Femur (tissue), 1 donor: ENCODE data around the gene SFT2D2.

Experiments
- DNase-seq: peaks from one replicate; pipeline ENCODE4 v3.0.0-alpha.2; 2017

The SFT2D2 gene

DNA sequence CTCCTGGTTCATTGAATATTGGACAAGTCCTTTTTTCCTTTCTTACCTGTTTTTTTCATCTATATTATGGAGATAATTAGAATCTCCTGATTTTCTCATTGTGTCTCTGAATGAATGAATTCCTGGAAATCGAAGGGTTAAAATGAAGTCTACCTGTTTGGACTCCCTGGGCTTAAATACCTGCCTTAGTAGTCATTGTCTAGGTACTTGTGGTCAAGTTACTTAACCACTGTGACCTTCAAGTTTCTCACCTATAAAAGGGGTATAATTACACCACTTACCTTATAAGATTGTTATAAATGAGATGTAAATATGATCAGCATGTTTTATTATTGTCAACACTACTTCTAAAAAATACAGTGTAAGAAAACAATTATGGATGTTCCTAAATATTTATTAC, 45.8 kb downstream of the SFT2D2 start:
- no peak for DNase-seq

DNA sequence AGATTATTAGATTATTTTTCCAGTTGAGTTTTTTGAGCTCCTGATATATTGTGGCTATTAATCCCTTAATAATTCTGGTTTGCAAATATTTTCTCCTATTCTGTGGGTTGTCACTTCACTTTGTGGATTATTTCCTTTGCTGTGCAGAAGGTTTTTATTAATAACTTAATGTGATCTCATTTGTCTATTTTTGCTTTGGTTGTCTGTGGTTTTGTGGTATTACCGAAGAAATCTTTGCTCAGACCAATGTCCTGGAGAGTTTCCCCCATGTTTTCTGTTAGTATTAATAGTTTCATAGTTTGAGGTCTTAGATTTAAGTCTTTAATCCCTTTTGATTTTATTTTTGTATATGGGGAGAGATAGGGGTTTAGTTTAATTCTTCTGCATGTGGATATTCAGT, 47.8 kb downstream of the SFT2D2 start:
- DNase-seq: no peak

DNA sequence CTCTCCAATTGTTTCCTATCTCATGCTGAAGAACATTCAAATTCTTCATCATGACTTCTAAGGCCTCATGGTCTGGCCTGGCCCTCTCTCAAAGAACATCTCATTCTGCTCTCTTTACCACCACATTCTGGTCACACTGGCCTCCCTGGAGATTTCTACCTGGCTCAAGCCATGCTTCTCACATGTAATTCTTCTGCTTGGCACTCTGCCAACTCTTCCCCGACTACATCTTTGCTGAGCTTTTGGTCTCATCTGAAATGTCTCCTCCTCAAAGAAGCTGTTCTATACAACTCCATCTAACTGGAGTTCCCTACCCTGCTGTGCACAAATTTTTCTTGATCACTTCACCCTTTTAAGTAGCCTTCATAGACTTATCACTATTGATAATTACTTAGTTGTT, 53.4 kb downstream of the SFT2D2 start:
- no peak for DNase-seq

DNA sequence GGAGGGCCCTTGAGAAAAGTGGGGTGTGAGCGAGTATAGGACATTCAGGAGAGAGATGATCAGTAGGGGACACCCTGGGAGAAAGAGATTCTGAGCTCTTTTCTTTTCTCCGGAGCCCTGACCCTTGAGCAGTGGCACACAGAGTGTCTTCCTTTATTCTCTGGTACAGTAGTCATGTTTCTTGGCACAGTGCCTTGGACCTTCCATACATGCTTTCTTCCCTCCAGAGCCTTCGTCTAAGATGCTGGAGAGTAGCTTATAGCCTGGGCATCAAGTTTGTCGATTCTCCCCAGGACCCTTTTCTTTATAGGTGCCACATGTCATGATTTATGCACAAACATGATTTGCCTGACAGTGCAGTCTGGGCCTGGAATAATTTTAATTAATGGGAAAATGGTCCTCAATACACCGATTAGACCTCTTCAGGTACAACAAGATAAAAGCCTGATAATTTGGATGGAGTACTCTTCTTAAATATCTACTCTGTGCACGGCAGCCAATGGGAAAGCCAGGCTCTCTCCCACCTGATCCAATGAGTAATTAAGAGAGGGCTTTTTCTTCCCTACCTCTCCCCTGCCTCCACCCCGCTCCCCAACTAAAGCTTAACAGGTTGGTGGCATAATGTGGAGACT, 54.6 kb downstream of the SFT2D2 start, which contains the start of gene TBX19:
TSS of gene TBX19 (plus strand) at position 582 of the 632 bp plus-strand sequence. CDS start 214 bp downstream, outside the sequence.
- DNase-seq: no peak

DNA sequence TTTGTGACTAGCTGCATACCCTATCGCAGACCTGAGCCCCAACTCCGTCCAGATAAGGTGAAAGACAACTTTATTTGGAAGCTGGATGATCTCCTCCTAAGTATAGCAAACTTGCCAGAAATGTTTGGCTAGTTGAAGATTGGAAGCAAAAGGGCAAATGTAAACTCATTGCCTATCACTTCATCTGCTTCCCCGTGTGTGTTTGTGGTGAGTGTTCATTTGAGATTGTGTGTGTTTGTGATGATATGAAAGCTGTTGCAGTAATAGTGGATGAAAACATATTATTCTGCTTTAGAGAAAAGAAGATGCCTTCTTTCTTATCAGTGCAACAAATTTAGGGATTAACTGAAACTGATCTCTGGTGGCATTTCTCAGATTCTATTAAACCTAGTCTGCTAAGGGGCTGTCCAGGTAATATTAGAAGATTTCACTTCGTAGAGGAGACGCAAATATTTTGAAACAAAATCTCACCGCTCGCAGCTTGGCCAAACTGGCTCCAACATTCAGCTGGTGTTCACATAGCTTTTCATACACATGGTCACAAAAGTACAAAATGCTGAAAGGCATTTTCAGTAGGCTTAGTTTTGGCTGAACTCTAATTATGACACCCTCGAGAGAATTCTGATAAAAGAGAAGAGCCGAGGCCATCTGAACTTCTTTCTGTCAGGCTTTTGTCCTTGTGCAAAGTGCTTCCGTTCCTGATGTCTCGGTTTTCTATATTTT, 56.0 kb downstream of the SFT2D2 start:
- DNase-seq: no peak

DNA sequence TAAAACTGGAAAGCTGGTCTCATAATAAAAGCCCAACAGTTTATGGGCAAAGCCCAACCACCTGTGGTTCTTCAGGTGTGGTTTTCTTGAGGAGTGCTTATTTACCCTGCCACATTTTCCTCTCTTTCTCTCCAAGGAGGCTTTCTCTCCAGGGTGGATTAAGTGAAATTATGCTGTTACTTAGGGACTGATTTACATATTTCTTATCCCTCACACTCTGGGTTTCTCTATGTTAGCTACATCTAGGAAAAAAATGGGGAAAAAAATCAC, 59.7 kb downstream of the SFT2D2 start:
- DNase-seq: no peak

DNA sequence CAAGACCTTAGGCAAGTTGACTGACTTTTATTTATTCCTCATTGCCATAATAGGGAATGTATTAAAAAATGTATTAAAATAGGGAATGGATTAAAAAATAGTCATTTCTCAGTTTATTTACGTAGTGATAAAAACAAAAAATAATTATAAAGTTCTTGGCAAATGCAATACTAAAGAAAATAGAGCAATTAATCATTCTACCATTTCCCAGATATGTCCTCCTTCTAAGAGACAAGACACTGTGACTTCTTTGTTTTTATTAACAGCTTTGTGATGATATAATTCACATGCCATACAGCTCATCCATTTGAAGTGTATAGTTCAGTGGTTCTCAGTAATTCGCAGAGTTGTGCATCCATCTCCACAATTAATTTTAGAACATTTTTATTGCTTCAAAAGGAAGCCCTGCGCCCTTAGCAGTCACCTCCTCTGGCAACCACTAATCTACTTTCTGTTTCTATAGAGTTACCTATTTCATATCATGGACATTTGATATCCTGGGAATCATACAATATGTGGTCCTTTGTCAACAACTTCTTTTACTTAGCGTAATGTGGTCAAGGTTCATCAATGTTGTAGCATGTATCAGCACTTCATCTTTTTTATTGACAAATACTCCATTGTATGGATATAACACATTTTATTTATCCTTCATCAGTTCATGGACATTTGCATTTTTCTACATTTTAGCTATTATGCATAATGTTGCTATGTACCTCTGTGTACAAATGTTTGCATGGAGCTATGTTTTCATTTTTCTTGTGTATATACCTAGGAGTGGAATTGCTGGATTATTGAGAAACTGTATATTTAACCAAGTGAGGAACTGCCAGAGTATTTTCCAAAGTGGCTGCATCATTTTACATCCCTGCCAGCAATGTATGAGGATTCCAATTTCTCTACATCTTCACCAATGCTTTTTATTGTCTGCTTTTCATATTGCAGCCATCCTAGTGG, 60.4 kb downstream of the SFT2D2 start:
- DNase-seq: no peak

DNA sequence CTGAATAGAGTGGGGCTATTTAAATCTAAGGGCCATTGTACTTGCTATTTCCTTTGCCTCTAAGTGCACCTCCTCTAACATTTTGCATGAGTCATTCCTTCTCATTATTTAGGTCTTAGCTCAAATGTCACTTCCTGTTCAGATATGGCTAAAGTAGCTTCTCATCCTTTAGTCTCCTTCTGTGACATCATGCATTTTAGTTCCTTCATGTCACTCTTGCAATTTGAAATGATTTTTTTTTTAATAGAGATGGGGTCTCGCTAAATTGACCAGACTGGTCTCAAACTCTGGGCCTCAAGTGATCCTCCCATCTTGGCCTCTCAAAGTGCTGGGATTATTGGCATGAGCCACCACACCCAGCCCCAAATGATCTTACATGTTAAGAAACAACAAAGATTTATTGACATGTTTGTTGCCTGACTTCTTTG, 61.4 kb downstream of the SFT2D2 start:
- DNase-seq: no peak

DNA sequence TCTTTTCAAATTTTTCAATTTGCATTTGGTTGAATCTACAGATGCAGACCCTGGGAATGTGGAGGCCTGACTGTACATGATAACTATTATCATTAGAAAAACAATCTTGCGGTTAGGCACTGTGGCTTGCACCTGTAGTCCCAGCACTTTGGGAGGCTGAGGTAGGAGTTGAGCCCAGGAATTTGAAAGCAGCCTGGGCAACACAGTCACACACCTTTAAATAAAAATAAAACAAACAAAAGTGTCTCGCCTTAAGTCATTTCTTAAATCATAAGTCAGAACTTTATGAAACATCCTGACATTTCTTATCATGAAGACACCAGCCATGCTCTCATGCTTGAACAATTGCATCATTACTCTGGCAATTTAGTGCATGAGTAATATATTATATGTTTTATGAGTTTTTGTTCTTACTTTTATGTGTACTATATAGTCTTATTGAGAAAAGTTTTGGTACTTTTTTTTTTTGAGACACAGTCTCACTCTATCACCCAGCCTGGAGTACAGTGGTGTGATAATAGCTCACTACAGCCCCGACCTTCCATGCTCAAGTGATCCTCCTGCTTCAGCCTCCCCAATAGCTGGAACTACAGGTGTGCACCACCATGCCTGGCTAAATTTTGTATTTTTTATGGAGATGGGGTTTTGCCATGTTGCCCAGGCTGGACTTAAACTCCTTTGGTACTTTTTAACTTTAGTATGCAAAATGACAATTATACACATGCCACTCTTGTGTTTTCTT, 62.7 kb downstream of the SFT2D2 start:
- no peak for DNase-seq

DNA sequence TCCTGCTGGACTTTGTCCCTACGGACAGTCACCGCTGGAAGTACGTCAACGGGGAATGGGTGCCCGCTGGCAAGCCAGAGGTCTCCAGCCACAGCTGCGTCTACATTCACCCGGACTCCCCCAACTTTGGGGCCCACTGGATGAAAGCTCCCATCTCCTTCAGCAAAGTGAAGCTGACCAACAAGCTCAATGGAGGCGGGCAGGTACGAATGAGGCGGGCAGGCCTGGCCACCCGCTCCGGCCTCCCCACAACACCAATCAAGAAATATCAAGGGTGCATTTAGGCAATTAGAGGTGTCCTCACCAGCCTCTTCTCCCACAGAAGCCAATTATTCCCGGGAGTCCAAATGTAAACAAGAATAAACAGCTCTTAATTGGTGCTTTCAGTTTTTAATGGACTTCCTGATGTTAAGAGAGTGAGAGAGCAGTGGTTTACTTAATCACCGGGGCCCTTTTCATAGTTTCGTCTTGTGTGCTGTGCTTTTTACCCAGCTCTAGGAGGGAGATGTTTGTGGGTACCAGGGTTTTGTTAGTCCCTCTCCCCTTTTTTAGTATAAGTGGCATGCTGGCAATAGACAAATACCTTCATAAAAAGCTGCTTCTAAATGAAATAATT, 65.5 kb downstream of the SFT2D2 start:
- DNase-seq: no peak

DNA sequence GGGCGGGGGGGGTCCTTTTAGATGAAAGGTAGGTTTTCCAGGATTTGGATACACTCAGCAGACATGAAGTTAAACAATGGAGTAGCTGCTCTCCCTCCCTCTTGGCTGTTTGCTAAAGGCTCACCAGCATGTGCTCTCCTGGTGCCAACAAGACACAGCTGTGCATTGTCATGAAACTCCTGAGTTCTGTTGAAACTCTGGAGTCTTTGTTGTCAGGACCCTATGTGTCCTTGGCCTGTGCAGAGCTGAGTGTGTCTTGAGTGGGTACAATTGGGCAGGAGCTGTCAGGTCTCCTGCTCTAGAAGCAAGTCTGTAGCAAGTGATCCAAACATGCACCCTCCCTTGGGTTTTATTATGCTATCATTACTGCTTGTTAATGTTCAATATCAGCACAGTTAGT, 67.6 kb downstream of the SFT2D2 start:
- no peak for DNase-seq

DNA sequence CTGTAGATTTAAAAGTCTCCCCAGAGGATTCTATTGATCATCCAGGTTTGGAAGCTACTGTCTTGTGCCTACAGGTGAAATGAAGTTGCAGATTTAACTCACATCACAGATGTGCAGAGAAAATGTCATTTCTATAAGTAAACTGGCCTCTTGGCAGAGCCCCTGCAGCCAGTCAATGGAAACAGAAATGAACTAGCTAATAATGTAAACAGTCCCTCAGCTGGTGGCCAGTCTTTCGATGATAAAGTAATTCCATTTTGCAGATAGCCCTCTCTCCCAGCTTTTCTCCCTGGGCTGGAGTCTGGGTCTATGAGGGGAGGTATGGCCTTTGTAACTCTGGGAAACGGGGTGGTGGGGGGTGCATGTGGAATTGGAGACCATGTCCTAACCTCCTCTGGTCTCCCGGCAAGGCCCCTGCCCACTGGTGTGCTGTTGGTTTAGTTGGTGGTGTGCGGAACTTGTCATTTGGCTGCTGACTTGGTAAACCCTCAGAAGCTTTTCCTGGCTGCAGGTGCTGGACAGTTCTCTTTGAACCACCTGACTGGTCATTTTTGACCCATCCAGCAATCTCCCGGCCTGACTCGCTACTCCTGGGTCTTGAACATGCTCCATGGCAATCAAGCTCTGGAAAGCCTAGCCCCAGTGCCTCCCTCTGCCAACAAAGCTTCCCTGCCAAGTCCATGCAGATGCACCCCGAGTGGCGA, 69.8 kb downstream of the SFT2D2 start:
- DNase-seq: no peak

DNA sequence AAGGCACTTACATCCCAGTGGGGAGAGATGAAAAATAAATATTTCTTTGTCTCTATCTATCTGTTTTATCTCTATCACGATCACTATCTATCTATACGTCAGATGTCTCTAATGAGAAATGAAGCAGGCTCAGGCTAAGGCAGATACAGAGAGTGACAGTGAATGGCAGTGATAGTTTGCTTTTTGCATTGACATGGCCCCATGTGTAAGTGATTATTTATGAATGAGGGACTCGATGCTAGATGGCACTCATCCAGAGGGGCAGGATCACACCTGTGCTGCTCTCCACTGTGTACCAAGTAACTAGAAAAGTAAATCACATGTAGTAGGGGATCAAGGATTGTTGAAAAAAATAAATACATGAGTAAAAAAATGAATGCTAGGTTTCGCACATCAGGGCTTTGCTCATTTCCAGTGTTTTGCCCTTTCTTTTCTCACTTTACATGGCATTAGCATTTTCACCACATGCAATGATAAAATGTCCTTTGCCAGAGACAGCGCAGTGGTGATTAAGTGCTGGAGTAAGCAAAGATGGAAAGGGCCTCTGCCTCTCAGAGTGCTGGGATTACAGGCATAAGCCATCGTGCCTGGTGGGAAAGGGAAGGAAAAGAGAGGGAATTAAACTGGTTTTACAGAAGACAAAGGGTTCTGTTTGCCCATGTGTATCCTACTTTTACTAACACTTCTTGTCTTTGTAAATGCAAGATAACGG, 71.4 kb downstream of the SFT2D2 start:
- DNase-seq: no peak

DNA sequence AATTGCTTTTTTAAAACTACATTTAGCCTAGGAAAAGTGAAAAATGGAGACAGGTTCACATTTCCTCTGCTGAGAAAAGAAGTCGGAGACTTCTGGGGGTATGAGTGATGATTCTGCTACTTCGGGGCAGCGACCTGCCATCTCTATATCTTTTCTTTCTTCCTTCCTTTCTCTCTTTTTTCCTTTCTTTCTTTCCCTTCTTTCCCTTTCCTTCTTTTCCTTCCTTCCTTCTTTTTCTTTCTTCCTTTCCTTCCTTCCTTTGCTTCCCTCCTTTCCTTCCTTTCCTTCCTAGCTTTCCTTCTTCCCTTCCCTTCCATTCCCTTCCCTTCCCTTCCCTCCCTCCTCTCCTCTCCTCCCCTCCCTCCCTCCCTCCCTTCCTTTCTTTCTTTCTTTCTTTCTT, 72.6 kb downstream of the SFT2D2 start:
- no peak for DNase-seq

DNA sequence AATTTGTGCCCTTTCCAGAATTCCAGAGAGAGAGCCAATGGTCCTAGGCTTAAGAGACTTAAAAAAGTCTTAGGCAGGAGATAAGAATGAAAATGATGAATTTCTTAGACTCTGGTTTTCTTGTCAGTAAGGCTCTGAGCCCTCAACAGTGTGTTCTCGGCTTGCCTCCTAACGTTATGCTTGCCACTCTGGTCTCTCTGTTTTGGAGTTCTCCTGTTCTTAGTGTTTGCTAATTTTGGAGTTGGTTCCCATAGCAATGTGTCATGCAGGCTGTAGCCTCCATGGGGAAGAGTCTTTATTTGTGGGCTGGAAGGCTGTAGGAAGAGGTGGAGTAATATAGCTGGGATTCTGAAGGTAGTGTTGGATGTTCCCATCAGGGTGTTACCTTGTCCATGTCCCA, 74.8 kb downstream of the SFT2D2 start:
- no peak for DNase-seq

DNA sequence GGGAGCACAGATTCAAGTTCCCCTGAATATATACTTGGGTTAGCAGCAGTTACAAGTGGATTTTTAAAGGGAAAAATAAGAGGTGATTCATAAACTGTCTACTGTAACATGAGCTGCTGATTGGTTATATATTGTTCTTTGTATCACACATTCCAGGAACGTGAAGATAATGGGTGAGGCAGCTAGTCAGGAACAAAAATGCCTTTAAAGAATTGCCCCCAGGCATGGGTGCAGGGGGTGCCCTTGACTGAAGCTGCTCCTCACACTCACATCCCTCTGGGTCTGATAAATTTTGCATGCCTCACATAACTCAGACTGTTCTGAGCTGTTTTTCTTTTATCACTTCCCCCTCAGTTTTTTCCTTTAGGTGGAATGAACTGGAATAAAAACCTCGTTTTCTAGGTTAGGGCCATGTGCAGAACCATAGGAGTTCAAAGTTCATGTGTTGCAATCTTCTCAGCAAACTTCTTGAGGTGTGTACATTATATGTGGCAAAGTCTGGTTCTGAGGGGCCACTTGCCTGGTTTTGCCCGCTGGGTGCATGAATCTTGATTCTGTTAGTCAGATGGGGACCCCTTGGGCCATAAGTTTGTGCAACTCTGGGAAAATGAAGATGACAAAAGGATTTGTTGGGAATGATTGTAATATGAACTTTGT, 76.0 kb downstream of the SFT2D2 start:
- DNase-seq: no peak
